Measurements from ENCODE around the gene MARVELD1. TPM values are rescaled to one million over a fixed set of nuclear protein-coding genes. Genes with fewer than 3 reads are reported as not detected.
A peak's percentile ranks its signal among the peaks of the same experiment; 100 is the strongest.

The MARVELD1 gene
- total and polyA plus RNA-seq, 3 donors from 2014 or later, result 8.7 to 21.9 (median 13.6) TPM

DNA sequence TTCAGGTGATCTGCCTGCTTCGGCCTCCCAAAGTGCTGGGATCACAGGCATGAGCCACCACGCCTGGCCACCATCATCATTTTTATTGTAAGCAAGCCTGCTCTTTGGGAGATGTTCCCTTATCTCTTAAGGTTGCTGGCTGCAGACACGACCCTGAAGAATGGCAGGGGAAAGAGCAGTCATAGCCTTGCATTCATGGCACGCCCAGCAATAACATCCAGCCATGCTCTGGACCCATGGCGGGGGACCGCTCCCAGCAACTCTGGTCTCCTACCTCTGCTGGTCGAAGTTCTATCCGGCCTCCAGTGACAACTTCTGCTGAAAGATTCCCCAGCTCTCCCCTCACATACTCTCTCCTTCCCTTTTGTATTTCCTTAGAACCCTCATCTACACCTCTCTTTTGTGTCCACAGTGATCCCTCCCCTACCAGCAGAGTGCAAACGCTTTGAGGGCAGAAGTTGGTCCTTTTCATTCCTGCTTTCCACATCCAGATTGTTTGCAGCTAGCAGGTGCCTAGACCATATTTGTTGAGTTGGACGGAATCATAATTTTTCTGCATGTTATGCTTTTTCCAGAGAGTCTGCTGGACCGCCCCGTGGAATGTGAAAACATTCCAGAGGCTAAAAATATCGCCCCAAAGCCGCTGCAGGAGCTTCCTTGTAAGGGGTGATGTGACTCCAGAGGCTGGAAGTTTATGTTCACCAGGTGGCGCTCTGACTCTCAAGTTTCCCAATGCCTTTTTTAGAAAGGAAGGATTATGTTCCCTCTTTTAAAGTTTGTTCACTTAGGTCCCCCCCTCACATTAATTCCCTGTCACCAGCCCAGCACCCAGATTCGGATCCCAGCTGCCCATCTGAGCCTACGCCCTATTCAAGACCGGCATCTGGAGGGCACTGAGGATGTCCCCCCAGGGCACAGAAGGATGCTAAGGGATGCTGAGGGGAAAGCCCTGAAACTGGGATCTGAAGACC, 4.3 kb upstream of the MARVELD1 start:
- peak; percentile 89 for DNase-seq
- H3K9me3 ChIP-seq, result no peaks in the 10 kb centered on the region
- 47 to 53% methylated on average over 17 to 18 of the region's 18 CpGs for WGBS, 2 donors
- intact Hi-C loops (cut with DNase I; ENCODE audit: low total_unique reads), result no loop called here
- peak overlapping the region in 1 of 2 donors; percentile 57 for H3K27ac ChIP-seq
- no peaks in the 10 kb centered on the region for H3K27me3 ChIP-seq
- TF ChIP-seq, protein P1, sequence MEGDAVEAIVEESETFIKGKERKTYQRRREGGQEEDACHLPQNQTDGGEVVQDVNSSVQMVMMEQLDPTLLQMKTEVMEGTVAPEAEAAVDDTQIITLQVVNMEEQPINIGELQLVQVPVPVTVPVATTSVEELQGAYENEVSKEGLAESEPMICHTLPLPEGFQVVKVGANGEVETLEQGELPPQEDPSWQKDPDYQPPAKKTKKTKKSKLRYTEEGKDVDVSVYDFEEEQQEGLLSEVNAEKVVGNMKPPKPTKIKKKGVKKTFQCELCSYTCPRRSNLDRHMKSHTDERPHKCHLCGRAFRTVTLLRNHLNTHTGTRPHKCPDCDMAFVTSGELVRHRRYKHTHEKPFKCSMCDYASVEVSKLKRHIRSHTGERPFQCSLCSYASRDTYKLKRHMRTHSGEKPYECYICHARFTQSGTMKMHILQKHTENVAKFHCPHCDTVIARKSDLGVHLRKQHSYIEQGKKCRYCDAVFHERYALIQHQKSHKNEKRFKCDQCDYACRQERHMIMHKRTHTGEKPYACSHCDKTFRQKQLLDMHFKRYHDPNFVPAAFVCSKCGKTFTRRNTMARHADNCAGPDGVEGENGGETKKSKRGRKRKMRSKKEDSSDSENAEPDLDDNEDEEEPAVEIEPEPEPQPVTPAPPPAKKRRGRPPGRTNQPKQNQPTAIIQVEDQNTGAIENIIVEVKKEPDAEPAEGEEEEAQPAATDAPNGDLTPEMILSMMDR (IDR thresholded peaks at IDR 0.05), result peak in 2 of 3 experiments; percentile 67 to 70
- TF ChIP-seq POLR2A (IDR thresholded peaks at IDR 0.05), result no peak
- H3K4me1 ChIP-seq, result peaks cover 10% of the 10 kb centered on the region
- H3K36me3 ChIP-seq (ENCODE audit: low read depth, missing control alignments), result no peaks in the 10 kb centered on the region
- H3K4me3 ChIP-seq, result no peak overlapping the region

DNA sequence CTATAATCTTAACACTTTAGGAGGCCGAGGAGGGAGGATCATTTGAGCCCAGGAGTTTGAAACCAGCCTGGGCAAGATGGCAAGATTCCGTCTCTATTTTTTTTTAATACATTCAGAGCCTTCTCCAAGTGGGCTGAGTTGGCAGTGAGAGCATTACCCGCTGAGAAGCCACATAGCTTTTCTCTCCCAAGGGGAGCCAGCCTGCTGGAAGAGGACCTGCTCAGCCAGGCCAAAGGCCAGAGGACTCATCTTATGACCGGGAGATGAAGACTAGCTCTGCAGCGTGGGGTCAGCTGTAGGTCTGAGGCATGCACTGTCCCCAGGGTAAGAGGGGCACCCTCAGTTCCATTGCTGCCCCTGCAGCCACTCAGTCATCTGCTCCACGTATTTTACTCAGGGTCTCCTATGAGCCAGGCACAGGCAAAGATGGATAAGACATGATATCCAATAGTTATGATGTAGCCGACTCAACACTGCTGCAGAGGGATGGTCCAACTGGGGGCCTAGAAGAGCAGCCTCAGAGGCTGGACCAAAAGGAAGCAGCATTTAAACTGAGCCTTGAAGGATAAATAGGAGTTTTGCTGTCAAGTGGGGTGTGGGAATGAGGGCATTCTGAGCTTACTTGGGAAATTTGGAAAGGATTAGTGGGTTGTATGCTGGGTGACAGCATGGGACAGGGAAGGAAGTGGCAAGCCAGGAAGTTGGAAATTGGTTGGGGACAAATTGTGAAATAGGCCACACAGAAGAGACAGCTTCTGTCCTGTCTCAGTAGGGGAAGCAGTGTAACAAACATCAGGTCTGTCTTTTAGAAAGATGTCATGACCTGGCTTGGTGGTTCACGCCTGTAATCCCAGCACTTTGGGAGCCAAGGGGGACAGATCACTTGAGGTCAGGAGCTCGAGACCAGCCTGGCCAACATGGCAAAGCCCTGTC, 1.6 kb upstream of the MARVELD1 start:
- intact Hi-C loops (cut with DNase I; ENCODE audit: low total_unique reads), result no loop called here
- Histone ChIP-seq H3K27me3 (no peaks in the 10 kb centered on the region), H3K4me3 (no peak overlapping the region), H3K36me3 (ENCODE audit: low read depth, missing control alignments) (no peaks in the 10 kb centered on the region), H3K9me3 (no peaks in the 10 kb centered on the region), H3K27ac (peak overlapping the region in 1 of 2 donors; percentile 98), H3K4me1 (peaks cover 19% of the 10 kb centered on the region)
- TF ChIP-seq, protein P1 (IDR thresholded peaks at IDR 0.05), result no peak
- no peak for TF ChIP-seq POLR2A (IDR thresholded peaks at IDR 0.05)
- DNase-seq, result no peak
- WGBS, 2 donors, result 75 to 91% methylated on average over 8 to 9 of the region's 9 CpGs

DNA sequence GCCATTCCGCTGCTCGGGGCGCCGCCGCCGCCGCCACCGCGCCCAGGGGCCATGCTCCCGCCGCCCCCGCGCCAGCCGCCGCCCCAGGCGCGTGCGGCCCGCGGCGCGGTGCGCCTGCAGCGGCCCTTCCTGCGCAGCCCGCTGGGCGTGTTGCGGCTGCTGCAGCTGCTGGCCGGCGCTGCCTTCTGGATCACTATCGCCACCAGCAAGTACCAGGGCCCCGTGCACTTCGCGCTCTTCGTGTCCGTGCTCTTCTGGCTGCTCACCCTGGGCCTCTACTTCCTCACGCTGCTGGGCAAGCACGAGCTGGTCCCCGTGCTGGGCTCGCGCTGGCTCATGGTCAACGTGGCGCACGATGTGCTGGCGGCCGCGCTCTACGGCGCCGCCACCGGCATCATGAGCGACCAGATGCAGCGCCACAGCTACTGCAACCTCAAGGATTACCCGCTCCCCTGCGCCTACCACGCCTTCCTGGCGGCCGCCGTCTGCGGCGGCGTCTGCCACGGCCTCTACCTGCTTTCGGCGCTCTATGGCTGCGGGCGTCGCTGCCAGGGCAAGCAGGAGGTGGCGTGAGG, 383 bp downstream of the MARVELD1 start:
- Histone ChIP-seq H3K27me3 (no peaks in the 10 kb centered on the region), H3K27ac (peak overlapping the region; percentile 97 to 98), H3K4me3 (peak overlapping the region; percentile 69 to 75), H3K36me3 (ENCODE audit: low read depth, missing control alignments) (no peaks in the 10 kb centered on the region), H3K9me3 (no peaks in the 10 kb centered on the region), H3K4me1 (peaks cover 27% of the 10 kb centered on the region)
- no peak for TF ChIP-seq POLR2A (IDR thresholded peaks at IDR 0.05)
- 0% methylated on average over 15 to 25 of the region's 69 CpGs for WGBS, 2 donors
- peak; percentile 83 for DNase-seq
- intact Hi-C loops (cut with DNase I; ENCODE audit: low total_unique reads), result no loop called here

DNA sequence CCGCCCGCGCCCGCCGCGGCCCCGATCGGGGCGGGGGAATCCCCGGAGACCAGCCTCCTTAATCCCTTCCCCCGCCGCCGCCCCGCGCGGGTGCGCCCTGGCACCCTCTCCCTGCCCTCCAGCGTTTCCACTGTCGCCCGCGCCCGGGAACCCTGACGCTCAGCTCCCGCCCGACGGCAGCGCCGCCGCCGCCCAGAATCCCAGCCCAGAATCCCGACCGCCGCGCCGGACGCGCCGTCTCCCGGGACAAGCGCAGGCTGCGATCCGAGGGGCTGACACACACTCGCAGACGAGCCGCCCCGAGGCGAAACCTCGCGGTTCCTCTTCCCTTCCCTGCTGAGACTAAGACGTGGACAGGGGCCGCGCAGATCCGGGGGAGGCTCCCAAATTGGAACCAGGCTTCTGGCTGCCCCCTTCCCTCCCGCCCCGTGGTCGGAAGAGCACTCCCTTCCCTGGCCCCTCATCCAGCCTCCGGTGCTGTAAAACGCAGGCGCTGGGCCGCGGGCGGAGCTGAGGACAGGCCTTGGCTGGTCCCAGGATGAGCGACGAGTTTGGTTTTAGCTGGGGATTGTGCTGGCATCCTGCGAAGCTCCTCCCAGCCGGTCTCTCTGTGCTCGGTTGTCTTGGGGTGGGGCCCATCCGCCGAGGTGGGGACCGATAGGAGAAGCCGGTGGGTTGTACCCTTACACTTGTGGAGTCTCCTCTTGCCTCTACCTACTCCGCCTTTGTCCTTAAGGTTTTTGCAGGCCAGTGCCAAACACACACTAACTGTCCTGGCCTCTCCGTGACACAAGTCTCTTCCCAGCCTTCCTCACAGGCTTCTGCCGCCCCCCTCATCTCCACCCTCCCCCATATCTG, 1.1 kb downstream of the MARVELD1 start:
- peak; percentile 80 for DNase-seq
- intact Hi-C loops (cut with DNase I; ENCODE audit: low total_unique reads), result no loop called here
- Histone ChIP-seq H3K4me3 (peak overlapping the region; percentile 69 to 75), H3K9me3 (no peaks in the 10 kb centered on the region), H3K27me3 (no peaks in the 10 kb centered on the region), H3K36me3 (ENCODE audit: low read depth, missing control alignments) (no peaks in the 10 kb centered on the region), H3K4me1 (peaks cover 33% of the 10 kb centered on the region), H3K27ac (peak overlapping the region; percentile 97 to 98)
- 3 to 5% methylated on average over 19 to 54 of the region's 74 CpGs for WGBS, 2 donors
- TF ChIP-seq, protein P1 (IDR thresholded peaks at IDR 0.05), result no peak
- peak; percentile 33 for TF ChIP-seq POLR2A (IDR thresholded peaks at IDR 0.05)

All from testis (tissue), 3 donors.